ENCODE results near the gene COL23A1.

The COL23A1 gene

GRCh38 chr5:178338126-178338749, 252.0 kb downstream of the COL23A1 start:
- Histone ChIP-seq H3K9me3 (ENCODE audit: insufficient read depth, low read length) (no peaks in the 10 kb centered on the region), H3K9ac (ENCODE audit: low read length) (no peak overlapping the region), H3K27me3 (ENCODE audit: low read depth, low read length) (peaks cover 7% of the 10 kb centered on the region; the same call in 1 of the 2 replicates), H3K27ac (ENCODE audit: low read length) (no peak overlapping the region), H2AFZ (ENCODE audit: low read depth, low read length) (no peak overlapping the region), H3K4me1 (ENCODE audit: low read length) (no peaks in the 10 kb centered on the region), H3K4me2 (ENCODE audit: low read length) (no peak overlapping the region), H3K36me3 (replicated peaks; ENCODE audit: low read depth, low read length) (no peaks in the 10 kb centered on the region), H3K4me3 (ENCODE audit: low read length) (no peak overlapping the region), H3K79me2 (ENCODE audit: low read length) (no peaks in the 10 kb centered on the region), H4K20me1 (ENCODE audit: insufficient read depth, low read length) (no peaks in the 10 kb centered on the region)
- TF ChIP-seq CTCF (IDR thresholded peaks at IDR 0.05; ENCODE audit: low read depth, low read length), result no peak
- no peak for TF ChIP-seq EZH2phosphoT487 (IDR thresholded peaks at IDR 0.05; ENCODE audit: low read depth)

GRCh38 chr5:178337334-178337741, 252.9 kb downstream of the COL23A1 start:
- no peaks in the 10 kb centered on the region for H3K36me3 ChIP-seq (replicated peaks; ENCODE audit: low read depth, low read length)
- no peak overlapping the region for H3K4me3 ChIP-seq (ENCODE audit: low read length)
- no peak overlapping the region for H2AFZ ChIP-seq (ENCODE audit: low read depth, low read length)
- TF ChIP-seq EZH2phosphoT487 (IDR thresholded peaks at IDR 0.05; ENCODE audit: low read depth) (no peak), CTCF (IDR thresholded peaks at IDR 0.05; ENCODE audit: low read depth, low read length) (no peak)
- H3K4me1 ChIP-seq (ENCODE audit: low read length), result no peaks in the 10 kb centered on the region
- no peaks in the 10 kb centered on the region for H3K9me3 ChIP-seq (ENCODE audit: insufficient read depth, low read length)
- H3K9ac ChIP-seq (ENCODE audit: low read length), result no peak overlapping the region
- H4K20me1 ChIP-seq (ENCODE audit: insufficient read depth, low read length), result no peaks in the 10 kb centered on the region
- peaks cover 7% of the 10 kb centered on the region; the same call in 1 of the 2 replicates for H3K27me3 ChIP-seq (ENCODE audit: low read depth, low read length)
- no peaks in the 10 kb centered on the region for H3K79me2 ChIP-seq (ENCODE audit: low read length)
- H3K4me2 ChIP-seq (ENCODE audit: low read length), result no peak overlapping the region
- H3K27ac ChIP-seq (ENCODE audit: low read length), result no peak overlapping the region

- Histone ChIP-seq H3K9me3 (ENCODE audit: insufficient read depth, low read length) (no peaks in the 10 kb centered on the region), H2AFZ (ENCODE audit: low read depth, low read length) (no peak overlapping the region), H3K27me3 (ENCODE audit: low read depth, low read length) (peaks cover 7% of the 10 kb centered on the region; the same call in 1 of the 2 replicates), H3K4me3 (ENCODE audit: low read length) (no peak overlapping the region), H3K4me1 (ENCODE audit: low read length) (no peaks in the 10 kb centered on the region), H3K27ac (ENCODE audit: low read length) (no peak overlapping the region), H3K36me3 (replicated peaks; ENCODE audit: low read depth, low read length) (no peaks in the 10 kb centered on the region), H4K20me1 (ENCODE audit: insufficient read depth, low read length) (no peaks in the 10 kb centered on the region), H3K9ac (ENCODE audit: low read length) (no peak overlapping the region), H3K79me2 (ENCODE audit: low read length) (no peaks in the 10 kb centered on the region), H3K4me2 (ENCODE audit: low read length) (no peak overlapping the region)
- TF ChIP-seq CTCF (IDR thresholded peaks at IDR 0.05; ENCODE audit: low read depth, low read length) (no peak), EZH2phosphoT487 (IDR thresholded peaks at IDR 0.05; ENCODE audit: low read depth) (no peak)
Measured at GRCh38 chr5:178336889-178337288, 253.3 kb downstream of the COL23A1 start.

GRCh38 chr5:178335302-178336030, 254.7 kb downstream of the COL23A1 start:
- Histone ChIP-seq H3K4me2 (ENCODE audit: low read length) (no peak overlapping the region), H2AFZ (ENCODE audit: low read depth, low read length) (no peak overlapping the region), H3K4me1 (ENCODE audit: low read length) (no peaks in the 10 kb centered on the region), H3K9ac (ENCODE audit: low read length) (no peak overlapping the region), H3K9me3 (ENCODE audit: insufficient read depth, low read length) (no peaks in the 10 kb centered on the region), H3K36me3 (replicated peaks; ENCODE audit: low read depth, low read length) (no peaks in the 10 kb centered on the region), H4K20me1 (ENCODE audit: insufficient read depth, low read length) (no peaks in the 10 kb centered on the region), H3K4me3 (ENCODE audit: low read length) (no peak overlapping the region), H3K27ac (ENCODE audit: low read length) (no peak overlapping the region), H3K27me3 (ENCODE audit: low read depth, low read length) (peaks cover 7% of the 10 kb centered on the region; the same call in 1 of the 2 replicates), H3K79me2 (ENCODE audit: low read length) (no peaks in the 10 kb centered on the region)
- no peak for TF ChIP-seq EZH2phosphoT487 (IDR thresholded peaks at IDR 0.05; ENCODE audit: low read depth)
- TF ChIP-seq CTCF (IDR thresholded peaks at IDR 0.05; ENCODE audit: low read depth, low read length), result no peak

All from OCI-LY3 (cell line).